Right lobe of liver (tissue), 6 donors: Measurements from ENCODE around the gene COX4I1. TPM values are rescaled to one million over a fixed set of nuclear protein-coding genes. Genes with fewer than 3 reads are reported as not detected.

Source experiments
- ATAC-seq, 4 donors: fragments of 200-7000 bp; cut with Tn5 transposase; one replicate each; pipeline ENCODE4 v1.9.1; 2020; ENCODE audit warnings: mild to moderate bottlenecking in 4 of 4, moderate library complexity in 4 of 4
- DNase-seq, 3 donors: peaks; one replicate each; pipeline ENCODE4 v3.0.0-alpha.2; 2020
- H3K27ac ChIP-seq, 3 donors: fragments of 200-600 bp; one replicate each; pipeline ENCODE4 v1.8.0; 2022
- H3K27me3 ChIP-seq, 2 donors: fragments of 200-600 bp; one replicate each; pipeline ENCODE4 v1.8.0; 2022
- H3K36me3 ChIP-seq, 4 donors: fragments of 200-600 bp; sonication (generic) in 1 of 4; one replicate each; pipeline versions ENCODE4 v1.5.1 to v1.8.0; 2017 to 2022; ENCODE audit warnings: control low read depth in 1 of 4
- H3K4me1 ChIP-seq, 4 donors: fragments of 200-600 bp; sonication (generic) in 1 of 4; one replicate each; pipeline versions ENCODE4 v1.5.1 to v1.8.0; 2017 to 2022; ENCODE audit warnings: control low read depth in 1 of 4
- H3K4me3 ChIP-seq, 3 donors: fragments of 200-600 bp; one replicate each; pipeline ENCODE4 v1.8.0; 2022
- H3K9me3 ChIP-seq, 4 donors: fragments of 200-600 bp; sonication (generic) in 1 of 4; one replicate each; pipeline versions ENCODE4 v1.5.1 to v1.8.0; 2017 to 2022; ENCODE audit warnings: control low read depth in 1 of 4
- CTCF ChIP-seq, 4 donors: fragments of 200-600 bp in 3 of 4; fragments of 450-650 bp in 1 of 4; IDR thresholded peaks; one replicate each; pipeline versions ENCODE4 v1.5.1 to v1.8.0; 2016 to 2022; ENCODE audit warnings: antibody characterized with exemption in 4 of 4, mild to moderate bottlenecking in 2 of 4
- POLR2A ChIP-seq: fragments of 450-650 bp; IDR thresholded peaks from one replicate; pipeline ENCODE4 v1.6.1; 2017; ENCODE audit warnings: antibody characterized with exemption, mild to moderate bottlenecking
- WGBS: methylation state at CpG from one replicate; pipeline ENCODE4 v1.1.6; 2018; ENCODE audit warnings: low coverage, low lambda C conversion rate; ENCODE audit not compliant: insufficient coverage; ENCODE audit errors: missing lambda C conversion rate; 5-methylcytosine and 5-hydroxymethylcytosine counted together
- intact Hi-C, 2 donors: fragments of 100-400 bp; cut with DNase I; formaldehyde crosslinking; loops; one replicate each; pipeline versions ENCODE4 v1.11.2 to v1.14.1; 2022
- total RNA-seq, 6 experiments: library from RNA; depleted of rRNA in 2 of 6; stranded (reverse); fragments of >200 nt in 2 of 6; fragmentation: NEBNext Ultra II Directional in 3 of 6; extraction: Animal tissue kit (Norgen Biotek cat#: 25700) in 3 of 6; gene quantifications; one replicate each; pipeline versions ENCODE4 v1.1.0 to v1.2.4, GENCODE V29; 2016 to 2023
- donor health status: DM: no; HTN: yes; CAD: no.
- donor health status: DM: no; HTN: no; CAD: no.
- donor health status: DM: no; HTN: no; CAD: no.
- donor health status: DM: no; HTN: yes; CAD: no.
- donor health status: DM: no; HTN: yes; CAD: no.

COX4I1 gene
- total RNA-seq, 6 experiments from 2014 or later: 247 to 417 (median 303) TPM

- TF ChIP-seq POLR2A (no peak), CTCF (IDR thresholded peaks at IDR 0.05) (no peak)
- intact Hi-C loops: no loop called here
- Histone ChIP-seq H3K27ac (no peak overlapping the region), H3K4me1 (no peaks in the 10 kb centered on the region), H3K9me3 (no peaks in the 10 kb centered on the region), H3K27me3 (no peaks in the 10 kb centered on the region), H3K4me3 (no peak overlapping the region), H3K36me3 (no peaks in the 10 kb centered on the region)
- ATAC-seq: no peak
- no peak for DNase-seq
- whole genome bisulfite sequencing: 66% methylated on average over 4 of the region's 16 CpGs
These were observed 27.3 kb downstream of the COX4I1 start for GRCh38 chr16:85826686-85827247.

GRCh38 chr16:85828166-85828565, 28.7 kb downstream of the COX4I1 start:
- no peak for TF ChIP-seq POLR2A
- no peak for TF ChIP-seq CTCF (IDR thresholded peaks at IDR 0.05)
- DNase-seq: no peak
- H3K27me3 ChIP-seq: no peaks in the 10 kb centered on the region
- H3K27ac ChIP-seq: no peak overlapping the region
- no peaks in the 10 kb centered on the region for H3K4me1 ChIP-seq
- intact Hi-C loops: no loop called here
- no peak overlapping the region for H3K4me3 ChIP-seq
- 83% methylated on average over 8 of the region's 9 CpGs for WGBS
- H3K9me3 ChIP-seq: no peaks in the 10 kb centered on the region
- no peak for ATAC-seq
- no peaks in the 10 kb centered on the region for H3K36me3 ChIP-seq

- Histone ChIP-seq H3K27me3 (no peaks in the 10 kb centered on the region), H3K9me3 (no peaks in the 10 kb centered on the region), H3K36me3 (no peaks in the 10 kb centered on the region), H3K27ac (no peak overlapping the region), H3K4me1 (no peaks in the 10 kb centered on the region), H3K4me3 (no peak overlapping the region)
- TF ChIP-seq POLR2A (no peak), CTCF (IDR thresholded peaks at IDR 0.05) (no peak)
- intact Hi-C loops: no loop called here
- 46% methylated on average over 7 of the region's 15 CpGs for WGBS
- ATAC-seq (no peak), DNase-seq (no peak)
These were observed 29.8 kb downstream of the COX4I1 start for GRCh38 chr16:85829171-85829719.

- TF ChIP-seq CTCF (IDR thresholded peaks at IDR 0.05): no peak
- TF ChIP-seq POLR2A: no peak
- DNase-seq (peak in 1 of 3 donors; percentile 52), ATAC-seq (peak; percentile 33 to 70 (median 58))
- no peaks in the 10 kb centered on the region for H3K36me3 ChIP-seq
- H3K4me1 ChIP-seq: no peaks in the 10 kb centered on the region
- H3K27me3 ChIP-seq: no peaks in the 10 kb centered on the region
- intact Hi-C loops: no loop called here
- no peak overlapping the region for H3K27ac ChIP-seq
- no peak overlapping the region for H3K4me3 ChIP-seq
- H3K9me3 ChIP-seq: no peaks in the 10 kb centered on the region
- 42% methylated on average over 7 of the region's 24 CpGs for WGBS
These were observed 30.4 kb downstream of the COX4I1 start for GRCh38 chr16:85829751-85830445.
